Memory B cell (primary cell): ENCODE results near the gene MCFD2.
A peak's percentile ranks its signal among the peaks of the same experiment; 100 is the strongest.

ENCODE experiments used
- ATAC-seq: fragments of 150-1000 bp; cut with Tn5 transposase; 2 replicates; pipeline ENCODE4 v1.10.0; 2021; ENCODE audit warnings: low read depth, mild to moderate bottlenecking, moderate library complexity
- DNase-seq, 2 donors: peaks; one replicate each; pipeline ENCODE4 v3.0.0; 2022; ENCODE audit warnings: low spot score in 2 of 2
- H3K27ac Mint-ChIP-seq: one replicate; pipeline ENCODE4 v1.8.0; 2022; ENCODE audit warnings: mild to moderate bottlenecking, moderate library complexity, mixed read lengths
- H3K27me3 Mint-ChIP-seq: one replicate; pipeline ENCODE4 v1.8.0; 2022; ENCODE audit warnings: mixed read lengths
- H3K36me3 Mint-ChIP-seq: one replicate; pipeline ENCODE4 v1.8.0; 2022; ENCODE audit warnings: mild to moderate bottlenecking, mixed read lengths
- H3K4me1 Mint-ChIP-seq: one replicate; pipeline ENCODE4 v1.8.0; 2022; ENCODE audit warnings: mixed read lengths
- H3K4me3 Mint-ChIP-seq: one replicate; pipeline ENCODE4 v1.8.0; 2022; ENCODE audit warnings: mild to moderate bottlenecking, moderate library complexity, mixed read lengths
- H3K9me3 Mint-ChIP-seq: one replicate; pipeline ENCODE4 v1.8.0; 2022; ENCODE audit warnings: mixed read lengths

MCFD2 gene

GRCh38 chr2:46947841-46948240 lies 32.2 kb upstream of the MCFD2 start:
- Mint-ChIP-seq H3K27me3 (no peaks in the 10 kb centered on the region), H3K4me3 (no peak overlapping the region), H3K4me1 (peaks cover 49% of the 10 kb centered on the region), H3K27ac (no peak overlapping the region), H3K36me3 (peaks cover 25% of the 10 kb centered on the region), H3K9me3 (no peaks in the 10 kb centered on the region)
- ATAC-seq (no peak), DNase-seq (no peak)

- H3K27me3 Mint-ChIP-seq: no peaks in the 10 kb centered on the region
- peaks cover 13% of the 10 kb centered on the region for H3K36me3 Mint-ChIP-seq
- DNase-seq: no peak
- peak overlapping the region; percentile 61 for H3K27ac Mint-ChIP-seq
- ATAC-seq: no peak
- no peaks in the 10 kb centered on the region for H3K9me3 Mint-ChIP-seq
- peak overlapping the region; percentile 8 for H3K4me3 Mint-ChIP-seq
- peaks cover 45% of the 10 kb centered on the region for H3K4me1 Mint-ChIP-seq
Measured at GRCh38 chr2:46945671-46946070, 30.1 kb upstream of the MCFD2 start.

DNA sequence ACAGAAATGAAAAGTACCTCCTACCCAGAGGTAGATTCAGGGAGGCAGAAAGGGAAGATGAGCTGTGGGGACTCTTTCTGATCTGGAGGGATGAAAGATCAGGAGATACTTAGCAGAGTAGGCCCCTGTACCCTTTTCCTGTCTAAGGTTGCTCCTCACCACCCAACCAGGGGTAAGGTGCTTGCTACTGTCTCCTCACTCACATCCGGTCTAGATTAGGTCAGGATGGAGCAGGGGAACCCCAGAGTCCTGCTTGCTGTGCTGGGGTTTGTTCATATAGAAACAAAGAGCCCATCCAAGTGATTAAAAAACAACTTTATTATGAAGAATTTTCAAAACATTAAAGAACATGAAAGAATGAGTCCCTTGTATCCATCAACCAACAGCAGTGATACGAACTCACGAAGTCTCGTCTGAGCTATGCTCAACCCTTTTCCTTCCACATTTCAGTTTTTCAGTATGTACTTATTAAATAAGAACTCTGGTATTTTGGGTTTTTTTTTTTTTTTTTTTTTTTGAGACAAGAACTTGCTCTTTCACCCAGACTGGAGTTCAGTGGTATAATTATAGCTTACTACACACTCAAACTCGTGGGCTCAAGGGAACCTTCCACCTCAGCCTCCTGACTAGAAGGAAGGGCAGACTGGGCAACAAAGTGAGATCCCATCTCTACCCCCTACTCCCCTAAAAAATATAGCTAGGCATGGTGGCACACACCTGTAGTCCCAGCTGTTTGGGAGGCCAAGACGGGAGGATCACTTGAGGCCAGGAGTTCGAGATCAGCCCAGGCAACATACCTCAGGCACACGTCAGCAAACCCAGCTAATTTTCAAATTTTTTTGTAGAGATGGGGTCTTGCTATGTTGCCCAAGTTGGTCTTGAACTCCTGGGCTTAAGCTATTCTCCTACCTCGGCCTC lies 28.5 kb upstream of the MCFD2 start:
- H3K36me3 Mint-ChIP-seq: peaks cover 7% of the 10 kb centered on the region
- H3K27ac Mint-ChIP-seq: peak overlapping the region; percentile 99
- peak overlapping the region; percentile 100 for H3K4me3 Mint-ChIP-seq
- peak; percentile 29 to 34 for DNase-seq
- ATAC-seq: peak; percentile 26
- H3K4me1 Mint-ChIP-seq: peaks cover 43% of the 10 kb centered on the region
- no peaks in the 10 kb centered on the region for H3K9me3 Mint-ChIP-seq
- H3K27me3 Mint-ChIP-seq: no peaks in the 10 kb centered on the region

- H3K4me3 Mint-ChIP-seq: peak overlapping the region; percentile 100
- DNase-seq: no peak
- H3K27ac Mint-ChIP-seq: peak overlapping the region; percentile 99
- peaks cover 7% of the 10 kb centered on the region for H3K36me3 Mint-ChIP-seq
- H3K4me1 Mint-ChIP-seq: peaks cover 41% of the 10 kb centered on the region
- ATAC-seq: no peak
- no peaks in the 10 kb centered on the region for H3K27me3 Mint-ChIP-seq
- no peaks in the 10 kb centered on the region for H3K9me3 Mint-ChIP-seq
Measured at GRCh38 chr2:46942891-46943626, 27.5 kb upstream of the MCFD2 start.

- Mint-ChIP-seq H3K9me3 (no peaks in the 10 kb centered on the region), H3K27ac (peak overlapping the region; percentile 99), H3K4me1 (peaks cover 42% of the 10 kb centered on the region), H3K36me3 (peaks cover 7% of the 10 kb centered on the region), H3K27me3 (no peaks in the 10 kb centered on the region), H3K4me3 (peak overlapping the region; percentile 100)
- ATAC-seq (peak; percentile 64), DNase-seq (peak; percentile 67 to 68)
Measured at GRCh38 chr2:46942143-46942526, 26.5 kb upstream of the MCFD2 start.

GRCh38 chr2:46939626-46940359 lies 24.2 kb upstream of the MCFD2 start:
- peaks cover 38% of the 10 kb centered on the region for H3K4me1 Mint-ChIP-seq
- H3K27ac Mint-ChIP-seq: peak overlapping the region; percentile 84

GRCh38 chr2:46937471-46937901 lies 21.9 kb upstream of the MCFD2 start:
- peaks cover 40% of the 10 kb centered on the region for H3K4me1 Mint-ChIP-seq
- peaks cover under 1% of the 10 kb centered on the region for H3K36me3 Mint-ChIP-seq
- DNase-seq (no peak), ATAC-seq (no peak)
- peak overlapping the region; percentile 12 for H3K27ac Mint-ChIP-seq
- no peaks in the 10 kb centered on the region for H3K9me3 Mint-ChIP-seq
- H3K4me3 Mint-ChIP-seq: no peak overlapping the region
- no peaks in the 10 kb centered on the region for H3K27me3 Mint-ChIP-seq

More at GRCh38 chr2:46939626-46940359, 24.2 kb upstream of the MCFD2 start:
- no peaks in the 10 kb centered on the region for H3K36me3 Mint-ChIP-seq
- H3K9me3 Mint-ChIP-seq: no peaks in the 10 kb centered on the region
- DNase-seq (no peak), ATAC-seq (no peak)
- H3K4me3 Mint-ChIP-seq: peak overlapping the region; percentile 94
- no peaks in the 10 kb centered on the region for H3K27me3 Mint-ChIP-seq

GRCh38 chr2:46936566-46936965 lies 21.0 kb upstream of the MCFD2 start:
- Mint-ChIP-seq H3K27ac (no peak overlapping the region), H3K27me3 (no peaks in the 10 kb centered on the region), H3K9me3 (no peaks in the 10 kb centered on the region), H3K36me3 (peaks cover 3% of the 10 kb centered on the region), H3K4me3 (no peak overlapping the region), H3K4me1 (peaks cover 39% of the 10 kb centered on the region)
- DNase-seq: no peak
- ATAC-seq: no peak

GRCh38 chr2:46935071-46935470 lies 19.5 kb upstream of the MCFD2 start:
- peaks cover 34% of the 10 kb centered on the region for H3K4me1 Mint-ChIP-seq
- H3K9me3 Mint-ChIP-seq: no peaks in the 10 kb centered on the region
- no peak overlapping the region for H3K4me3 Mint-ChIP-seq
- no peak for DNase-seq
- H3K36me3 Mint-ChIP-seq: peaks cover 3% of the 10 kb centered on the region
- no peak overlapping the region for H3K27ac Mint-ChIP-seq
- ATAC-seq: no peak
- no peaks in the 10 kb centered on the region for H3K27me3 Mint-ChIP-seq

DNA sequence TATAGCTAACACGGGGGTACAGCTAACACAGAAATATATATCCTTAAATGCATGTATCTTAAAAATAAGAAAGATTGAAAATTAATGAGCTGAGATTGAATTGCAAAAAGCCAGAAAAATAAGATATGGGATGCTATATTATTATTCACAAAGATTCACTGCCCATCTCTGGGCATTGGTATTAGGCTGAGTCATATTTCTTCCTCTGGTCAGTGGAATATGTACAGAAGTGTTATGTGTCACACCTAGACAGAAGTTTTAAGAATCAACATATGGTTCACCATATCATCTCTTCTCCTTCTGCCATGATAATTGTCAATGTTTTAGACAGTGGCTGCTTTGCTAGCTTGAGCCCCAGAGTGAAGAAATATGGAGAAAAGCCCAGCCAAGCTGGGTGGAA lies 14.0 kb upstream of the MCFD2 start:
- peaks cover 6% of the 10 kb centered on the region for H3K9me3 Mint-ChIP-seq
- H3K36me3 Mint-ChIP-seq: peaks cover 14% of the 10 kb centered on the region
- peaks cover 27% of the 10 kb centered on the region for H3K4me1 Mint-ChIP-seq
- ATAC-seq: no peak
- H3K27me3 Mint-ChIP-seq: no peaks in the 10 kb centered on the region
- H3K27ac Mint-ChIP-seq: no peak overlapping the region
- no peak for DNase-seq
- no peak overlapping the region for H3K4me3 Mint-ChIP-seq

- H3K27ac Mint-ChIP-seq: no peak overlapping the region
- no peak overlapping the region for H3K4me3 Mint-ChIP-seq
Measured at GRCh38 chr2:46926863-46927262, 11.3 kb upstream of the MCFD2 start.

GRCh38 chr2:46925474-46926351 lies 10.1 kb upstream of the MCFD2 start:
- Mint-ChIP-seq H3K36me3 (peaks cover 11% of the 10 kb centered on the region), H3K27ac (no peak overlapping the region), H3K4me3 (no peak overlapping the region), H3K9me3 (peaks cover 6% of the 10 kb centered on the region), H3K27me3 (no peaks in the 10 kb centered on the region), H3K4me1 (peaks cover 6% of the 10 kb centered on the region)
- DNase-seq: no peak
- no peak for ATAC-seq

More at GRCh38 chr2:46926863-46927262, 11.3 kb upstream of the MCFD2 start:
- Mint-ChIP-seq H3K27me3 (no peaks in the 10 kb centered on the region), H3K9me3 (peaks cover 6% of the 10 kb centered on the region), H3K4me1 (peaks cover 5% of the 10 kb centered on the region), H3K36me3 (peaks cover 11% of the 10 kb centered on the region)
- DNase-seq: no peak
- ATAC-seq: no peak

GRCh38 chr2:46924608-46925007 lies 9.0 kb upstream of the MCFD2 start:
- Mint-ChIP-seq H3K9me3 (peaks cover 6% of the 10 kb centered on the region), H3K4me3 (no peak overlapping the region), H3K27ac (no peak overlapping the region), H3K27me3 (no peaks in the 10 kb centered on the region), H3K36me3 (peaks cover 11% of the 10 kb centered on the region), H3K4me1 (peaks cover 10% of the 10 kb centered on the region)
- no peak for ATAC-seq
- no peak for DNase-seq
